GM21737 (cell line): ENCODE results near the gene CFAP46.
"Not testable (repeated sequence)": the region's sequence is repeated elsewhere in the genome, so short reads cannot be mapped to it uniquely, and the experiment has no call there.

Experiments
- ATAC-seq: cut with Tn5 transposase; IDR thresholded peaks from one replicate; pipeline ENCODE4 v1.9.1; 2021; ENCODE audit warnings: mild to moderate bottlenecking, moderate library complexity; ENCODE audit not compliant: unreplicated experiment

The CFAP46 gene

GRCh38 chr10:132945125-132945893 is 2.9 kb upstream of the CFAP46 start:
- ATAC-seq = no peak

DNA sequence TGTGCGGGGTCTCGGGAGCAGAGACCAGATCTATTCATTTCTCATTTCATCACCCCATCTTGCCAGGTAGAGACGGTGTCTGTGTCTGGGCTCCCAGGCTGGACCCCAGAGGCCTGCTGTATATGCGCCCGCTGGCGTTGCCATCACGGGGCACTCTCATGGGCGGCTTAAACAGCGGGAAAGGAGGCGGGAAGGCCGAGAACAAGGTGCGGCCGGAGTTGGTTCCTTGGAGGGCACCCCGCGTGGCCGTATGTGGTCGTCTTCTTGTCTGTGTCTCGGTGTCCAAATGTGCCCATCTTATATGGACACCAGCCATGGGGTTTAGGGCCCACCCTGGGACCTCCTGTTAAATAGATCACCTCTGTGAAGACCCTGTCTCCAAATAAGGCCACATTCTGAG is 2.1 kb upstream of the CFAP46 start:
- no peak for ATAC-seq

GRCh38 chr10:132943791-132944404 is 1.5 kb upstream of the CFAP46 start:
- no peak for ATAC-seq

DNA sequence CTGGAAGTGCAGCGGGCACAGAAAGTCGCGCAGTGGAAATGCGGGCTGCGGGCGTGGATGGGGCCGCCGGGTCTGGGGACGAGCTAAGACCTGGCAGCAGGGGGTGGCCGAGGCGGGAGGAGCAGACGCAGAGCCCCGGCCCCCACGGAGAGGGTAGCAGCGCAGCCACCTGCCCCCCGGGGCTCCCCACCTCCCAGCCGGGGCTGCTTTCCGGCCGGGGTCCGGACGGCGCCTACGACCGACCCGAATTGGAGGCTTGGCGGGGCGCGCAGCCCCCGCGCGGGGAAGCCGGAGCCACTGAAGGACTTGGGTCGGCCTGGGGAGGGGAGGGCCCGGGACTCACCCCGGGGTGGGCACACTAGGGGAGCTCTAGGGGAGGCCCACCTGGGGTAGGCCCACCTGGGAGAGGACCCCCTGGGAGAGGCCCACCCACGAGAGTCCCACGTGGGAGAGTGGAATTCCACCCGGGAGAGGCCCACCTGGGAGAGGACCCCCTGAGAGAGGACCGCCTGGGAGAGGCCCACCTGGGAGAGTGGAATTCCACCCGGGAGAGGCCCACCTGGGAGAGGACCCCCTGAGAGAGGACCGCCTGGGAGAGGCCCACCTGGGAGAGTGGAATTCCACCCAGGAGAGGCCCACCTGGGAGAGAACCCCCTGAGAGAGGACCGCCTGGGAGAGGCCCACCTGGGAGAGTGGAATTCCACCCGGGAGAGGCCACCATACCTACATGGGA is 854 bp upstream of the CFAP46 start:
- no peak for ATAC-seq

- ATAC-seq = no peak
Measured at GRCh38 chr10:132941640-132942051, 724 bp downstream of the CFAP46 start.

DNA sequence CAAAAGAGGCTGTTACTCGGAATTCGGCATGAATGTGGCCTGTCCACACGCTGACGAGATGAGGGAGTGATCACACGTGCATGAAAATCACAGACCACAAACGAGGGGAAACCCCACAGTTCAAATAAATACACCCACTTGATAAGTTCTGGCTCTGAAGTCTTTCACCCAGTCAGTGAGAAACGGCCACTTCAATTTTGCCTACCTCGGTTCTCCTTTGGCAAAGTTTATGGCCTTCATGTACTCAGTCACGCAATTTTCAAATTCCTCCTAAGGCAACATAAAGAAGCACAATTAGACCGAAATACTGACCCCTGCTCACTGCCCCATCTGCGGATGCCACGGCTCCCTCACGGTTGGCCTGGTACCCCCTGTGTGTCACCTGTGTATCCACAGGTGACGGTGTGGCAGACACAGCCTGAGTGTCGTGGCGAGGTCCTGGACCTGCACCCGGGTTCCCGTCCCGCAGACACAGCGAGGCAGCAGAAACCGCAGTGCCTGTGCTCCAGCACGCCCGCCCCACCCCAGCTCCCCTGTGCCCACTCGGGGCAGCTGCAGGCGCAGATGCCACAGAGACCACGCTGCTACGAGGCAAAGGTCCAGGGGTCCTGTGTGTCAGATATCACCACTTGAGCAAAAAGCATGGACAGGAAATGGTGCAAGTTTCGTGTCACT is 1.4 kb downstream of the CFAP46 start:
- ATAC-seq = no peak

DNA sequence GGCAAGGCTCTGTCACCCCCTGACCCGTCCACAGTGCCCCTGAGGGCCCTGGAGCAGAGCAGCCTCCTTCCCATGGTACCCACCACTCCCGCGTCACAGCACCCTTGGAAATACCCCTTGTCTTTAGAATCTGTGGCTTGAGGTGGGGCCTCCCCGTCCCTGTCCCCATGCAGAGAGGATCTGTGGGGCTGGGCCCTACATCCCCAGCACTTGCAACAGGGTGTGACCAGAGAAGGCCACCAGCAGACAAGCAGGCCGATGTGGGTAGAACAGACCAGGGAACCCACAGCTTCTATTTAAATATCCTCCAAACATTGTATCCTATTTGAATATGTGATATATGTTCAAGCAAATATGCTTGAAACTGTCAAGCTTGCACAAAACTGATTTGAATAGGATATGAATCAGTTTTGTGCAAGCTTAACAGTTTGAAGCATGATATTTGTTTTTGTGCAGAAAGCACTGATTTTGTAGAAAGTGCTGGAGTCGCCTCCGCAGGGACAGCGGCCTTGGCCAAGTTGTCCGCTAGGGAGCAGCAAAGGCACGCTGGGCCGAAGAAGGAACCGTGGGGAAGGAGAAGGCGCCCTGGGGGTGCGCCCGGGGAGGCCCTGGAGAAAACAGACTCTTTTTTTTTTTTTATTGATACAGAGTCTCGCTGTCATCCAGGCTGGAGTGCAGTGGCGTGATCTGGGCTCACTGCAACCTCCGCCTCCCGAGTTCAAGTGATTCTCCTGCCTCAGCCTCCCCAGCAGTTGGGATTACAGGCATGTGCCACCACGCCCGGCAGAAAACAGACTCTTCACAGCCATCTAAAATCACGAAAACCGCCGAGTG is 2.2 kb downstream of the CFAP46 start:
- ATAC-seq = no peak

DNA sequence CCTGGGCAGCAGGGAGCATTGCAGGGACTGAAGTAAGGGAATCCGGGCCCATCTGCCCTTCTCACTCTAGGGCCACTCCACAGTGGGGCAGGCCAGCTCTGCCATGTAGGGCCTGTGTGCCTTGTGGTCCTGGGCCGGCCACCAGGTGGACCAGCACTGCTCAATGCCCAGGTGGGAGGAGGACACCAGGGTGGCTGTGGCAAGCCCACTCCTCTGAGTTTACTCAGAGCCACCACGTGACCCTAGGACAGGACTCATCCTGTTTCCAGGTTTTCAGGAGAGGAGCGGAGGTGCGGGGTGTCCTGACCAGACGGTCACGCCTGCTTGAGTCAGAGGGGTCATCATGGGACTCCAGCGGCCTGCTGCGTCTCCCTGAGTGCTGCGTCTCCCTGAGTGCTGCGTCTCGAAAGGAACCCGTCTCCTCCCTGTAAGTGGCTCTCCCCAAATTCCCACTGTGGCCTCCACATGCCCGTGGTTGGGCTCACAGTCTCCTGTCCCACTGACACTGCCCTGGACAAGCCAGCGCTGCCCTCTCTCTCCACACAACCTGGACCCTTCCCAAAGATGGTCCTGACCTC is 2.9 kb downstream of the CFAP46 start:
- no peak for ATAC-seq

GRCh38 chr10:132938472-132939339 is 3.7 kb downstream of the CFAP46 start:
- ATAC-seq = no peak

DNA sequence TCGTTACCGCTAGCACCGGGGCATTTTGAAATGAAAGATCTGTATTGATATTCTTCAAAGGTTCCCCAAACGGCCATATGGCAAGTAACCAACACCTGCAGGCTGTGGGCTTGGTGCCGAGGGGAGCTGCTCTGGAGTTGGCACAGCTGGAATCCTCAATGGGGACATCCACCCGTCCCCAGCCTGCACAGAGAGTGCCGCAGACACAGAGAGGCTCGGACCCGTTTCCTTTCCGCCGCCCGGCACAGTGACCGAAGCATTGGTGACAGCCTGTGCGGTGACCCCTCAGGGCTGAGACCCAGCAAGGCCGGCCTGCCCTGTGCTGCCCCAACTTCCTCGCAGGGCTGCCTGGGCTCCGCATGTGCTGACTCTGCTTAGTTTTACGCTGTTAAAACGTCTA is 4.5 kb downstream of the CFAP46 start:
- no peak for ATAC-seq

GRCh38 chr10:132934953-132935352 is 7.4 kb downstream of the CFAP46 start:
- ATAC-seq = no peak

DNA sequence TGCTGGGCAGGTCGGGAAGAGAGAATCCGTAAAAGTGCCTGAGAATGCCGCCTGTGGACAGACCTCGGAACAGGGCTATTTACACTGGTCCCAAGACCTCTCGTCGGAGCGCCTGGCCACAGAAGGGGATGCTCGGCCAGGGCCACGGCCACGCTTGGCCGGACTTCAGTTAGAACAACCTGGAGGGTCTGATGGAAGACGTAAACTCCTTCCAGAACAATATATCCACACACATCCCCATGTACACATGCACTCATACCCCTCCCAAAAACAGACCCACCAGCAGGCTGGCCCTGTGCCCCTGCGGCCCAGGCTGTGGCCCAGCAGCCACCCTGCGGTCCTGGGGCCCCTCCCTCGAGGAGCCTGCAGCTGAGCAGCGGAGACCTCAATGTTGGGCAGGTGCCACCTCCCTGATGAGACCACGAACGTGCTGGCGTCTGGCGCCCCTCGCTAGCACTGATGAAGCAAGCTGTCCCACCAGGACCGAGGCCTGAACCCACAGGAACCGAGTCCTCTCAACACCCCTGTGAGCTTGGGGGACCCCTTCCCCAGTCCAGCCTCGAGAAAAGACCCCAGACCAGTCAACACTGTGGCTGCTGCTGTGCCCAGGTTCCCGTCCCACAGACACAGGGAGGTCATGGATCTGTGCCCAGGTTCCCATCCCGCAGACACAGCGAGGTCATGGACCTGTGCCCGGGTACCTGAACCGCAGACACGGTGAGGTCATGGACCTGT is 8.9 kb downstream of the CFAP46 start:
- no peak for ATAC-seq

- no peak for ATAC-seq
Measured at GRCh38 chr10:132932461-132933307, 9.7 kb downstream of the CFAP46 start.

- not testable (repeated sequence) for ATAC-seq
Measured at GRCh38 chr10:132931258-132932250, 10.8 kb downstream of the CFAP46 start.

DNA sequence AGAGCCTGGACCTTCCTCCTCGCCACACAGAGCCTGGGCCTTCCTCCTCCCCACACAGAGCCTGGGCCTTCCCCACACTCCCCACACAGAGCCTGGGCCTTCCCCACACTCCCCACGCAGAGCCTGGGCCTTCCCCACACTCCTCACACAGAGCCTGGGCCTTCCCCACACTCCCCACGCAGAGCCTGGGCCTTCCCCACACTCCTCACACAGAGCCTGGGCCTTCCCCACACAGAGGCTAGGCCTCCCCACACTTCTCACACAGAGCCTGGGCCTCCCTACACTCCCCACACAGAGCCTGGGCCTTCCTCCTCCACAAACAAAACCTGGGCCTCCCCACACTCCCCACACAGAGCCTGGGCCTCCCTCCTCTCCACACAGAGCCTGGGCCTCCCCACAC is 11.7 kb downstream of the CFAP46 start:
- not testable (repeated sequence) for ATAC-seq

DNA sequence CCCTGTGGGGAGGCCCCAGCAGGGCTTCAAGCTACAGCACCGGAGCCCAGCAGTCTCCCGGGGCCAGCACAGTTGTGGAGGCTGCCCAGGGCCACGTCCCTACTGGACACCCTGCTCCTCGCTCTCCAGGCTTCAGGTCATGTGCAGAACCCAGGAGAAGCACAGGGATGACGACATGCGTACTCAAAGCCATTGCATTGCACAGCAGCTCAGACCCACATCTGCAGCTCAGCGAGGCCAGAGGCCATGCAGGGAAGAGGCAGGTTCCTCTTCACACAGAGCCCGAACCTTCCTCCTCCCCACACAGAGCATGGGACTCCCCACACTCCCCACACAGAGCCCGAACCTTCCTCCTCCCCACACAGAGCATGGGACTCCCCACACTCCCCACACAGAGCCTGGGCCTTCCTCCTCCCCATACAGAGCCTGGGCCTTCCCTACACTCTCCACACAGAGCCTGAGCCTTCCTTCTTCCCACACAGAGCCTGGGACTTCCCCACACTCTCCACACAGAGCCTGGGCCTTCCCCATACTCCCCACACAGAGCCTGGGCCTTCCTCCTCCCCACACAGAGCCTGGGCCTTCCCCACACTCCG is 12.3 kb downstream of the CFAP46 start:
- no peak for ATAC-seq
